CD4-positive, alpha-beta T cell treated with Interleukin-1 beta for 1 hour (primary cell): ENCODE results near the gene SMC6.

Experiments used
- DNase-seq, 2 donors: peaks; one replicate each; pipeline ENCODE4 v3.0.0-alpha.2; 2020 to 2022

Gene SMC6

DNA sequence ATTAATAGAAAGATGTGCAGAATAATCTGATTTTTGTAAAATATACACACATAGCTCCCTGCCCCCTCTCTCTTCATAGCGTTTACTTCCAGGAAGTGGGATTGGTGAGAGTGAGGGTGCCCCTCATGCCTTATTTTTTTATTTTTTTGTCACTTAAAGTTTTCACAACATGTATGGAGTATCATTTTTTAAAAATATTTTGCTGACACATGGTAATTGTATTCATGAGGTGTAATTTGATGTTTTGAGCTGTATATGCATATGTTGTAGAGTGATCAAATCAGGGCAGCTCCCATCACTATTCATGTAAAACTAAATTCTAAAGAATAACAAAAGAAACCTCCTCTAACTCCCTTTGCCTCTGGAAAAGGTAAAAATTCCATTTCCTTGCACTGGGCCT lies 138.5 kb downstream of the SMC6 start:
- no peak for DNase-seq

DNA sequence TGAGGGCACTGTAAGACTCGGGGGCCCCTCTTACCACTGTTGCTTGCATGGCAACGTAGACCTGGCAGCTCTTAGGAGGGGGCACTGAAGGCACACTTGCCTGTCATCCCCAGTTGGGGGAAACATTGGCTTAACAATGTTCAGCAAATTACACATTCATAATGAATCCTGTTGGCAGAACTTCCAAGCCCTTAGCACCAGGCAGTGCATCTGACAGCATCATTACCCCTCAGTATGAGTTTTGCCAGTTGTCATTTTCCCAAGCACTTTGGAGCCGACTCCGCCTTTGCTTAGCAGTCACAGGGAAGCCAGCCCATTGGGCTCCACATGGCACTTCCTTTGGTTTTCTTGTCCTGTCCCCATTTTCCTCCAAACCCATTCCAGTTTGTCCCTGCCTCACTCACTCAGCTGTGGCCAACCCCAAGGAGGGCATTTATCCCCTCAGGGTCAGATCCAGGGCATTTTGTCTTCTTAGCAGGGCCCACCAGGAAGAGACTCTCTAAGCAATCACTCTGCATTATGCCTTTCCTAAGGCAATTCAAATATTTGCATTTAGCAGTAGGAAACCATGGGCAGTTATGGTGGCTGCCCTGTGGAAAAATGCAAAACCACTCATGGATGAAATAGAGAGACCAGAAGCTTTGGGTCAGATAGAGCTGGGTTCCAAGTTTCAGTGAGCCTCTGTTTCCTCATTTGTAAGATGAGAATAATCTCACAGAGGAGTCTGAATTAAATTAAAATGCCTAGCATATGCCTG lies 139.3 kb downstream of the SMC6 start:
- no peak for DNase-seq
